Measurements from ENCODE around the gene RGS3.

The RGS3 gene

DNA sequence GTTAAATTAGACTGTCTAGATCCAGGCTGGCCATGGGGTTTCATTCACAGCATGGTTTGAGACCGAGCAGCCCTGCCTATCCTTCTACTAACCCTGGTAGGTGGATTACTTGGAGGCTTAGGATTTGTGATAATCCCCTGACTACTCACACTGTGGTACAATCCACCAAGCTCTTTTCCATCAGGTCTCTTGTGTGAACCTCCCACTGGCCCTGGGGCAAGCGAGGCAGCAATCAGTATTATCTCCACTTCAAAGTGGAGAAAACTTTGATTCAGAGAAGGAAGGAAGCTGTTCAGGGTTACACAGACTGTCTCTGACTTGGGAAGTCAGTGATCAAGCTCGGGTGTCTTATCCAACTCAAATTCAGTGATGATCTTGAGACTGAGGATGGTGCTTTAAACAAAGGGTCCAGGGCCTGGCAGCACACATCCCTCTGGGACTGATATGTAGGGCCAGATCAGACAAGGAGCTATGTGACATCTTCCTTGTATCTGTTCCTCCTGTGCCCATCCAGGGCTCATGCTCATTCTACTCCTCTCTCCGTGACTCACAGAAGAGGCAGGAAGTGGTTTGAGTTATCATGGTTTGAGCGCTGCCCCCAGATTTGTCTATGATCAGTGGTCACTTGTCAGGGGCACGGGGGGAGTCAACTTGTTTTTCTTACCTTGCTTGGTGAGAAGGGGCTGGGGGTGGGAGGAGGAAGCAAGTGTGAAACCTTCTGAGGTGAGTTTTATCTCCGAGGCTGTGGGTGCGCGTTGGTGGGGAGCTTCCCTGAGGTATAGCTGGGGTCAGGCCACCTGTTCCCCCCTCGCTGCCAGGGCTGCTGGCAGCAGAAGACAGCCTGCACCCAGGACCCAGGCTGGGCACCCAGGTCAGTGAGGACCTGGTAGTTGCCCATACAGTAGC lies 48.6 kb downstream of the RGS3 start:
- DNase-seq (ENCODE audit: low spot score), result no peak

DNA sequence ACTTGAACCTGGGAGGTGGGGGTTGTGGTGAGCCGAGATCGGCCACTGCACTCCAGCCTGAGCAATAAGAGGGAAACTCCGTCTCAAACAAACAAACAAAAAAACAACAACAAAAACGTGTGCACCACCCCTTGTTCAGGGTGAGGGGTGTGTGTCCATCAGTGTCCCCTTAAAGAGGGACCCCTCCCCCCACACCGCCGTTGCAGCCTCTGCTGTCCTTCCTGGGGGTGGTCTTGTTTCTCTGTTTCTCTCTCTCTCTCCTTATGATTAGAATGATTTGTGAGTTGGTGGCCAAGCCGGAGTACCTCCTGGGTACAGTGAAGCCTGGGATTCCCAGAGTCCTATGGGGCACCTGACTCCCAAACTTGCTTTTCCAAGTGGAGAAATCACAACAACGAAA lies 49.6 kb downstream of the RGS3 start:
- no peak for DNase-seq (ENCODE audit: low spot score)

DNA sequence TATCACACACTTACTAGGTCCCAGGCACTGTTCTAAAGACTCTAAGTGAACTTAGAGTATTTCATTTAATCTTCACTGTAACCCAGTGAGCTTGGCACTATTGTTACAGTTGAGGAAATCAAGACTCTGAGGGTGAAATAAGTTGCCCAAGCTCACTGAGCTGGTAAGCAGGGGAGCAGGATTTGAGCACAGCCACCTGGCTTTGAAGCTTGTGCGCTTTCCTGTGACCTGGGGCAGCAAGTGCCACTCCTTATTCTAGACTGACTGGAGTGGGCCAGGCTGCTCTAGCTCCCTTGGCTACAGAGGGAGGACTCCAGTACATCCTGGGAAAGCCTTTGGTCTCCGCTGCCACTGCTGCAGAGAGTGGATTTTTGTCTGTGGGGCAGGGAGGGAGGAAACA lies 50.0 kb downstream of the RGS3 start:
- DNase-seq (ENCODE audit: low spot score), result no peak

DNA sequence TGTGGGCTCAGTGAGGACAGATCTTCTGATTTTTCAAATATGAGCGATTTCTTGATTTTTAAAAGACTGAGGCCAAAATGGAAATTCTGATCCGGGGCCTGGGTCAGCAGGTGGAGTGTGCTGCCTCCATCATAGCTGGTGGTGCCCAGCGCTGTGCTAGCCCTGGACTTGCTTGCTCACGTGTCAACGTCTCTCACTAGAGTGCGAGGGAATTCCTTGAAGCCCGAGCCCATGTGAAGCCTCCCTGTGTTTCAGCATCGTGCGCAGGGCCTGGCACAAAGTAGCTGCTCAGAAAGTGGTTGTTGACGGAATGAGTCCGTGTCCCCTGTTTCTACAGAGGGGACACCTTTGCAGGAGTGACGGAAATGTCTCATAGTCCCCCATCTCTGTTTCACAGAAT lies 50.5 kb downstream of the RGS3 start:
- DNase-seq (ENCODE audit: low spot score), result no peak

DNA sequence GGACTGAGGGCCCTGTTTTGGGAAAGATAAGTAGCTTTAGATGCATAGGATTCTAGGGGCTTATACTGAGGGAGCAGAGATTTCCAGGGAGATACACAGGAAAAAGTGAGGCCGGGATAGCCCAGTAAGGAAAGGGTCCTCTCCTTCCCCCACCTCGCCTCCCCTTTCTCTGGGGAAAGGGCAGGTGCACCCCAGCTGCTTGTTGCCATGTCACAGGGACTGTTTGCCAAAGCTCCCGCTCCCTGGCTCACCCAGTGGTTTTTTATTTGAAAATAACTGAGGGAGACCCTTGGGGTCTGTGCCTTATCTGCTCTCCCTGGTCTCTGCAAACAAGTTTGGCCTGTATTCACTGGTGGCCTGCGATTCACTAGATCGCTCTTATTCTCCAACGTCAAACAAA lies 51.2 kb downstream of the RGS3 start:
- DNase-seq (ENCODE audit: low spot score), result no peak

DNA sequence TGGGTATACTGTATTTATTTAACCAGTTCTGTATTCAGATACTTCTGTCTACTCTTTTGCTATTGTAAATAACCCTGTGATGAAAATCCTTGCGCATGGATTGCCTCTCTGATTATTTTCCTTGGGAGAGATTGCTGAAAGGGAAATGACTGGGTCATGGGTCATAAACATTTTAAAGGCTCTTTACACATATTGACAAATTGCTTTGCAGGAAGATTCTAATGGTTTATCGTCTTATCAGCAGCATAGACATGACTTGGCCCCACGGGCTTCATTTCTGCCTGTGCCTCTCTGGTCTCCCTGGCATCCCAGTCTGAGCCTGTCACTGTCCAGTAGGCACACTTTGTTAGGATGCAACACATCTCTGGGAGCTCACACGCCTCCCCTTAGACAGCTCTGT lies 52.3 kb downstream of the RGS3 start:
- DNase-seq (ENCODE audit: low spot score), result no peak

DNA sequence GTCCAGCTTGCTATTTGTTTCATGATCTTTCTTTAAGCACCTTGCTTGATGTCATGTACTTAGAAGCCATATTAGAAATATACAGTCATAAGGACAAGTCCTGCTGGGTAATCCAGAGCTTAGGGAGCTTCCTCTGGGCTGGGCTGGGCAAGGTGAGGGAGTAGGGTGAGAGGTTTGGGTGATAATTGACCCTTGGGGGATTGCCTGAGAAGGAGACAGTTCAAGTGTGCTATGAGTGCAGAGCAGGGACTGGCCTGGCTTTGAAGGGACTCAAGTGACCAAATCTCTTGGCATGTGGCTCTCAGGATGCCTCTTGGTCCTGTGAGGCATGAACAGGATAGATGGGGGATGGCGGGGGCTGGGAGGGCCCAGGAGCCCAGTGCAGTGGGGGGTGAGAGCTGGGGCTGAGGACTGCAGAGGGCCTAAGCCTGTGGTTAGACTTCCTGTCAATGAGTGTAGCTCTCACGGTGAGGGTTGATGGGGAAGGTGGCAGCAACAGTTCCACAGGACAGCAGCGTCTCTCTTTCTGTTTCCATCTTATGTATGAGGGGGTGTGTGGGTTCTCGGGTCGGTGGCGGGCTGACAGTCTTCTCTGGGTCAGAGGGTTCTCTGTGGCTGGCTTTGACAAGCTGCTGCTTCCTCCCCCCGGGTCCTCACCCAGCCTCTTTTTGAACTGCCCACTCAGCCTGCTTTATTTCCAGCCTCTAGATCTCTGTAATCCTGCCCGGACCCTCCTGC lies 53.5 kb downstream of the RGS3 start:
- no peak for DNase-seq (ENCODE audit: low spot score)

DNA sequence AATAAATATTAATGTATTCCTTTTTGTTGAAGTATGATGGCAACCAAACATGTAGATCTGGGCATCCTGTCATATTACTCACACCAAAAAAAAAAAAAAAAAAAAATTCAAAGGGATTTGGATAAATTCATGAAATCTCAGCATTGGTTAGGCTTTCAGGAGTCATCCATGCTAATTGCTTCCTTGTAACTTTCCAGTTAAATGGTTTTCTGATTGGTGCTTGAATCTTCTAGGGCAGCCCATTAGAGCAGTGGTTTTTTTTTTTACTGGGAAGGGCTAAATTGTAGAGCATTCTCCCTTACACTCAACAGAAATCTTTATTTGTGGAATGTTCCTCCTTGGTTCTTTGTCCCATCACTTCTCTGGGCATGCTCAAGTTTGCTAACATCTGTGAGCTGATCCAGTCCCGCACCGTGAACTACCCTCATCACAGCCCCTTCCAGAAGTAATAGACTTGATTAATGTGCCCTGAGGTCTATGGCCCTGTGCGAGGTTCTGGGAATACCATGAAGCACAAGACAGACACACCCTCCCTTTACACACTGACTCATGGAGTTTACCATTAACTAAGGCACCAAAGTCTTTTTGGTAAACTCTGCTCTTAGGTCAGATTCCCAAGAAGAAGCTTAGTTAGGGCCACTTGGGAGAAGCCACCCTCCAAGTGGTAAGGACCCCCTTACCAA lies 56.0 kb downstream of the RGS3 start:
- DNase-seq (ENCODE audit: low spot score), result peak; percentile 34

DNA sequence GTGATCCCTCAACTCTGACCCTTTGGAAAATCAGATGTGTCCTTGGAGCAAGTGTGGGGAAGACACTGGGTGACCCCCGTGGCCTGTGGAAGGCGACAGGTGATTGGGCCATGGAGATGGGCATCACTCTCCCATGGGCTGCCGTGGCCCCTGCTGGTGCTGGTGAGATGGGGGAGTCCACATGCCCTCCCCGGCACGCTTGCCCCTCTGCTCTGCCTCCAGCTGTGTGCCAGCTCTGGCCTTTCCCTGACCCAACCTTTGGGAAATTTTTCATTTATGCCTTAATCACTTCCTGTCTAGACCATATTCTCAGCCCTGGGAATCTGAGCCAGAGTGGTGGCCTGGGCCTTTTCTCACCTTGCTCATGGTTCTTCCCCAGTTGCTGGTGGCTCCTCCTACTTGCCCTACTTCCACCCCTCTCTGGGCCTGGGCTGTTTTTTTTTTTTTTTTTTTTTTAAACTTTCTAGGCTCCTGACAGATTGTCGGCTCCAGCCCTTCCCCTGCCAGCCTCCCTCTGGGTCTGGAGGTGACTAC lies 56.6 kb downstream of the RGS3 start:
- DNase-seq (ENCODE audit: low spot score), result no peak

DNA sequence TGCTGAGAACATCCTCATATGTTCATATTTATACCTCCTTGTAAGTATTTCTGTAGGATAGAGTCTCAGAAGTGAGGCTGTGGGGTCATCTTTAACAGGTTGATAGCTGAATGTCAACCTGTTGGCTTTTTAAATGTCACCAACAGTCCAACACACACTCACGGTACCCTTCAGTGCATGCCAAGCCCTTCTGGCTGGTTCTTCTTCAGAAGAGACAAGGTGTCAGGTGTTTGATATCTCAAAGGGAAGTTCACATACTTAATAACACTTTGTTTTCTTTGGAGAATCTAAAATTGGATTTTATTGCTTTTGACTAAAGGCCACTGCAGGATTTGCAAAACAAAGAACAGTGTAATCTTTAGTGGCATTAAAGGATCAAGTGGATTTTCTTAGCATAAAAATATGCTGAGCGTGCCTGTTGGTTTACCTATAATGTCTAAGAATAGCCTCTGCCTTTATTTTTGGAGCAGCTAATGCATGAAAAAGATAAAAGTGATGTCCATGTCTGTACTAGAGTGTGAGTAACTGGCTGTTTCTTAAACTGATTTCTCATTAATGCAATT lies 58.2 kb downstream of the RGS3 start:
- no peak for DNase-seq (ENCODE audit: low spot score)

DNA sequence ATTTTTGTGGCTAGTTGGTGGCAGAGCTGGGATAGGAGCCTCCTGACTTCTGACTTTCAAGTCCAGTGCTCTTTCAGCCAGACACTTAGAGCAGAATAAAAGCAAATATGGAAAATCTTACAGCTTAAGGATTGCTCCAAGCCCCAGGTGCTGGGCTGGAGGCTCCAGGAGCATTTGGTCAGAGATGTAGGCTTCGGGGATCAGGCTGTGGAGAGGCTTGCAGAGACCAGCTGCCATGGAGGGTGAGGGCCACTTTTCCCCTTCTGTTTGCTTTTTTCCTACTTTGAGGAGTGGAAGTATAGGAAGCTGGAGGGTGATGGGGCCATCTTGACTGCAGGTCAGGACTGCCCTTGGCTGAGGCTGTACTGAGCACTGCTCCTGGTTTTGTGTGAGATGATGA lies 58.9 kb downstream of the RGS3 start:
- DNase-seq (ENCODE audit: low spot score), result no peak

DNA sequence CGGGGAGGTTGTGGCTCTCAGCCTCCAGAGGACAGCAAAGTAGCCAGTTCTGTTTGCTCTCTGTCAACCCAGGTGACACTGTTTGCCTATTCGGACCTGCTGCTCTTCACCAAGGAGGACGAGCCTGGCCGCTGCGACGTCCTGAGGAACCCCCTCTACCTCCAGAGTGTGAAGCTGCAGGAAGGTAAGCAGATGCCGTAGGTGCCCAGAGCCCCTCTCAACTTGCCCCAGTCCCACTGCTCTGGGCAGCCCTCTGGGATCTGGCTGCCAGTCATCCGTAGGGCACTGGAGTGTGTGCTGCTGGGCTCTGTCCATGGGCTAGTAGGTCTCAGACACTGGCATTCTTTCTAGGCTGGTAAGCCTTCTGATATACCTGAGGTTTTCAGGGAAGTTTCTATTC lies 59.3 kb downstream of the RGS3 start:
- DNase-seq (ENCODE audit: low spot score), result no peak

DNA sequence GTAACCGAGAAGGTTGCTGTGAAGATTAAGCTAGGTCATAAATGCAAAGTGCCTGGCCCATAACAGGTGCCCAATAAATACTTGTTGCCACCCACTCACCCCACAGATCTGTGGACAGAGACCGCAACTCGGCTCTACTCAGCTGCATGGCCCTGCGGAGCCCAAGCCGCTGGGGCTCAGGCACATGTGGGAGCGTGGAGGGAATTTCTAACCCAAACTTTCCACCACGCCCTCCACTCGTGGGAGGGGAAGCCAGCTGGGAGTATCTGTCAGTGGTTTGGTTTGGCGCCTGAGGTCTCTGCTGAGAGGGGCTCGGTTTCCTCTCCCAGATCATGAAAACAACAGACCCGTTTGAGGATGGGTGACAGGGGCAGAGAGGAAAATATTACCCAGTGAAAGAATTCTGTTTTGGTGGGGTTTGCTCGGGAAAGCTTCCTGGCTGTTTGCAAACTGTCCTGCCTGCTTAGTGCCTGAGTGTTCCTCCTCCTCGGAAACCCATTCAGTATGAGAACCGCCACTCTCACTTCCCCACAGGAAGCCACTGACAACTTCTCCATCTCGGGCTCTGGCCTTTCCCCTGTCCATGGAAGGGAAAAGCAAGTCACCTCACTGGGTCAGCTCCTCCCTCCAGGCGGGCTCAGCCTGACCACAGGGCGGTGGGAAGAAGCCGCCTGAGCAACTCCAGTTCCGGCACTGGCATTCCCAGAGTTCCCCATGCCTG lies 60.1 kb downstream of the RGS3 start:
- no peak for DNase-seq (ENCODE audit: low spot score)

DNA sequence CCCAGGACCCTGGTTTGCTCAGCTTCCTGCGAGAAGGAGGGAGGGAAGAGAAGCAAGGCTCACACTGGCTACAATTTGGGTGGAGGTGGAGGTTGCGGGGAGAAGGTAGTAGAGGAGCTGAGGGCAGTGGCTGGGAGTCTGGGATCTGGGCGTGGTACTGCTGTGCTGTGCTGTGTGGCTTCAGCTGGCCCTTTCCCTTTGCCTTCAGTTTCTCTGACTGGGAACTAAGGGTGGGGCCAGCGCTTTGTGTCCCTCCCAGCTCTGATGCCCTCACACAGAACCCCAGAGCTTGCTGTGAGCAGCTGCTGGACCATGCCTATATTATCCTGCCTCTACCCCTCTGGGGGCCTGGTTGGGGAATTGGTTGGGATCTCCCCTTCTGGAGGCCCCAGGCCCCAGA lies 60.9 kb downstream of the RGS3 start:
- DNase-seq (ENCODE audit: low spot score), result no peak

DNA sequence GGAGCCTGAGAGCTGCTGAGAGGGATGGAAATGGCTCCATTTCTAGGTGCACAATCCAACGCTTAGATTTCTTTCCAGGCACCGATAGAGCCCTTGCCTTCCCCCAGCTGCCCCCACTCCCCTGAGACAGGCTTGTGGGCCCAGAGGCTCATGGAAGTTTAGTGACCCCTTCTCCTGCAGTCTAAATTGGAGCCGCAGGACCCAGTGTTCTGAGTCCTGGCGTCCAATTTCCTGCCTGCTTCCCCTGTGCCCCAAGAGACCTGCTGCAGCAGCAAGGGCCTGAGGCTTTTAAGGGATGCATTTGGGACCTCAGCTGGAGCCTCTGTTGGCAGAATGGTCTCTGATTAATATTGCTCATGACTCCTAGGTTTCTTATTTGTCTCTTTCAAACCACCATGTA lies 61.7 kb downstream of the RGS3 start:
- DNase-seq (ENCODE audit: low spot score), result no peak

DNA sequence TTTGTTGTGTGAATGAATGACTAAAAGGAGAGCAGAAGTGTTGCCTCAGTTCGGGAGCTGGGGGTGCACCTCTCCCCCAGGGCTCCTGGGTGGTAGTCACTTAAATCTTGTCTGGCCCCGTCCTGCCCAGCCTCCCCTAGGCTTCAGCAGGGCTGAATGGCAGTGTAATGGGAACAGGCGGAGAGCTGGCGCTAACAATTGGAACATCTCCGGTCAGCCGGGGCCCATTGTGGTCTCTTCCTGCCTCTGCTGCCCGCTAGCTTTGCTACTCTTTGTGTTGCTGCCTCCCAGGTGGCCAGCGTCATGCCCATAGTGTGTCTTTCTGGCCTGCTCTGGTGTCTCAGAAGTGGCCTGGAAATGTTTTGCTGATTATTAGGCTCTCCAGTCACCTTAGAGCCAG lies 62.3 kb downstream of the RGS3 start:
- no peak for DNase-seq (ENCODE audit: low spot score)

DNA sequence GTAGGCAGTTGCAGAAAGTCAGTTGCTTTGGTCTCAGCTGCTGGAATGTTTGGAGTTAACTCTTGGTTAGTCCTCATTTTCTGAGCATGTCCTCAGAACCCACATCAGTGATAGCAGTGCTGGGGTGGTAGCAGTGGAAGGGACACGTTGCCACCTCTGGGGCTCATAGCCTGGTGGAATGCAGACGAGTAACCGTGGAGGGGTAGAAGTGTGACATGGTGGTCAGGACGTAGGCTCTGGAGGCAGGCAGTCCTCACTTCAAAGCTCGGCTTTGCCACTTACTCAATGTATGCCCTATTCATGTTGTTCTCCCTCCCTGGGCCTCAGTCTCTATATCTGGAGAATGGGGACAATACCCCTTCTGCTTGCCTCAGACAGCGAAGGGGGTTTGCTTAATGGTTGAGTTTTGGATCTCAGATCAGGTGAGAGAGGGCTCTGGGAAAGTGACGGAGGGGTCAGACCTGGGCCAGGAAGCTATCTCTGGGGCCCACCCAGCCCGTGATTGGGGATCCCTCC lies 62.8 kb downstream of the RGS3 start:
- DNase-seq (ENCODE audit: low spot score), result no peak

DNA sequence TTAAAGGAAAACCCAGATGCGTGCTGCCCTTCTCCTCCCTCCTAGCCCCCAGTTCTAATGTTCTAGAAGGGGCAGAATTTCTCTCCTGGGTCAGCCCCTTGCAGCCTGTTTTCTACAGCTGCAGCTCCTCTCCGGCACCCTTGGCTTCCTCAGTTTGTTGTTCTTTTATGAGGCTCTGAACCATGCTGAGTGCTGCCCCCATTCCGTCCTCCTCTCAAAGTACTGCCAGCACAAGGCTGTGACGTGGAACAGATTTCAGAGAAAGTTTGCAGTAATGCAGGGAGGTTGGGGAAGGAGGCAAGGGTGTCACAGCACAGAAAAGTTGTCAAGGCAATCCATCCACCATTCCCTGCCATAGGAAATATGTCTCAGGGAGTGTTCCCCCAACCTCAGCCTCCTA lies 63.3 kb downstream of the RGS3 start:
- no peak for DNase-seq (ENCODE audit: low spot score)

DNA sequence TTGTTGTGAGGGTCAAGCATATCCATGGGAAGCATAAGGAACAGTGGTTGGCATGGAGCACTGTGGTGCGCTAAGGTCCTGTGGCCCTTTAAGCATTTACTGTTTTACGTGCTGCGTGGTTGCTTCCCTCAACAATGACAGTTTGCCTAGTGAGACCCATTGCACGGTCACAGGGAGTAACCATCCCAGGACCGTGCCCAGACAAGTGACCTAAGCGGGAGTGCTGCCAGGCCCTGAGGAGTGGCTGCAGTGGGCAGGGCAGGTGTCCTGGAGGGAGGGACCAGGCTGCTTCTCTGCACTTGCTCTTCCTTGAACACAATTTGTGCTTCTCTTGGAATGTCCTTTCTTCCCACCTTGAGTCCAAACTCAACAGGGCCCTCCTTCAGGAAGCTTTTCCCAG lies 64.6 kb downstream of the RGS3 start:
- no peak for DNase-seq (ENCODE audit: low spot score)

DNA sequence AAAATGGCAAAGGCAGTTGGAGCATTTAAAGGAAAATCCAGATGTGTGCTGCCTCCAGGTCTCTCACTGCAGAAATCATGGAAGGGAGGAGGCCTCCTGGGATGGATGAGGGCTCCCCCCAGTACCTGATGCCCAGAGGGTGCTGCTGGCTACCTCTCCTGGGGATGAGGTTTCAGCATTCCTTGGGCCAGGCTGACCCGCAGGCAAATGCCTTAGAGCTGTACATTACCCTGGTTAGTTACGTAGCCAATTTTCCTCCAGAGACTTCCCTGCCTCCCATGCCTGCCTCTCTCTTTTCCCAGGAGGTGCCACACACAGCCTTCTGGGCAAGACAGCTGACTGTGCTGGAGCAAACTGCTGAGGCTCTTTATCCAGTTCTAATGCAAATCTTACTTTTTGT lies 65.3 kb downstream of the RGS3 start:
- no peak for DNase-seq (ENCODE audit: low spot score)

DNA sequence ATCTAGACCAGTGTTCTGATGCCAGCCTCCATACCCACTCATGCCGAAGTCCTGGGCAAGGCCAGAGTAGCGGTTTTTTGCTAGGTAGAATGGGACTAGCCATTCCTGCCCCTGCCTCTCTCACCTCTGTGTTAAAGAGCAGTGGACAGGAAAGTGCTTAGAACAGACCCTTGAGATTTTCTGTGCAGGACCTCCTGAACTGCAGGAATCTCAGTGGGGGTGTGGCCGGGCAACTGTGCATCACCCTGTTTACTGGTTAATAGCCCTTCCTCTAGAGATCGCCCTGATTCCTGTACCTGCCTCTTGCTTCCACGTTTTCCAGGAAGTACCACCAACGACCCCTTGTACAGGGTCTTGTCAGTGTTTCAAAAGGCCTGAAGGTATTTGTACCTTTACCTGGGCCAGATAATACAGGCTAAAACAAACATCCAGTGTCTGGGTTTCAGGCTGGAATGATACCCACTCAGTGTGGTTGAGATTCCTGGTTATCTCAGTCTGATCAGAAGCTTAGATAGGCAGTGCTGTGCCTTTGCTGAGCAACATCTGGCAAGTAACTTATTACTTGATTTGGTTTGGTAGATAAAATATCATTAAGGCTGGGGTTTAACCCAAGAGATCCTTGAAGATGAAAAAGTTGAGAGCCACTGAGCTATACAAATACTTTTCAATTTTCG lies 65.9 kb downstream of the RGS3 start:
- no peak for DNase-seq (ENCODE audit: low spot score)
